GM15510 (cell line): ENCODE data around the gene RAB29.

Experiments
- POLR2A ChIP-seq: IDR thresholded peaks from 3 replicates; pipeline ENCODE4 v1.6.1; 2011; ENCODE audit warnings: borderline replicate concordance; ENCODE audit not compliant: insufficient read length; ENCODE audit errors: extremely low read depth

Gene RAB29

GRCh38 chr1:205803986-205804385 lies 28.7 kb upstream of the RAB29 start:
- TF ChIP-seq POLR2A = no peak

DNA sequence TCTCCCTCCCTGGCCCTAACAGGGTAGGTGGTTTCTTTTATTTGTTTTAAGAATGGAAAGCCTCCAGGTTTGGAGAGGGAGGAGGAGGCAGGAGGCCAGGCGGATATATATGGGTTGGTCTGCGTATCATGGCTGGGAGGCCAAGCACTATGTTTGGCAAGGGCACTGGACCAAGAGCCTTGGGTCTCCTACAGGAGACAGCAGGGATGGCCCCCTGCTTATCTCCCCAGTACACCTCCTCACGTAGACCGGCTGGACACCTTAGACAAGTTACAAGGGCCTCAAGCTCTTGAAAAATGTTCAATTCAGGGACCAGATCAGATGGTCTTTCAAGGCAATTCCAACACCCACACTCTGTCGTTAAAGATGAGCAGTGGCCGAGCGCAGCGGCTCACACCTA lies 26.8 kb upstream of the RAB29 start:
- no peak for TF ChIP-seq POLR2A

GRCh38 chr1:205800981-205801703 lies 25.9 kb upstream of the RAB29 start:
- no peak for TF ChIP-seq POLR2A

- TF ChIP-seq POLR2A = no peak
Observed at GRCh38 chr1:205800427-205800826, 25.1 kb upstream of the RAB29 start.

- no peak for TF ChIP-seq POLR2A
Observed at GRCh38 chr1:205798577-205798976, 23.3 kb upstream of the RAB29 start.

DNA sequence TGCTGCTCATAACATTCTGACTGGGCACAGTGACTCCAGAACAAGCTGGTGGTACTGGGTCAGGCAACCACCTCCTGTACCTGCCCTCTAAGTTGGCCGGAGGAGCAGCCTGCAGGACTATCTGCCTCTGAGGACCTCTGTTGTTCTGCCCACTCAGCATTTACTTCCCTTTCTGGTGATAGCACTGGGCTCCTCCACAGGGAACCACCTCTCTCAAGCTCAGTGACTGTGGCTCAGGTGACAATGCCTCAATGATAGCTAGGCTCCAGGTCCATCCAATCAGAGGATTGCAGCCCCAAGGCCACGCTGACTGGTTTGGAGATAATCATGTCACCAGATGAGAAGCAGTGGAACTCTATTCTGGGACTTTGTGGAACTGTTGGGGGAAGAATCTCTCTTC lies 21.9 kb upstream of the RAB29 start:
- no peak for TF ChIP-seq POLR2A

DNA sequence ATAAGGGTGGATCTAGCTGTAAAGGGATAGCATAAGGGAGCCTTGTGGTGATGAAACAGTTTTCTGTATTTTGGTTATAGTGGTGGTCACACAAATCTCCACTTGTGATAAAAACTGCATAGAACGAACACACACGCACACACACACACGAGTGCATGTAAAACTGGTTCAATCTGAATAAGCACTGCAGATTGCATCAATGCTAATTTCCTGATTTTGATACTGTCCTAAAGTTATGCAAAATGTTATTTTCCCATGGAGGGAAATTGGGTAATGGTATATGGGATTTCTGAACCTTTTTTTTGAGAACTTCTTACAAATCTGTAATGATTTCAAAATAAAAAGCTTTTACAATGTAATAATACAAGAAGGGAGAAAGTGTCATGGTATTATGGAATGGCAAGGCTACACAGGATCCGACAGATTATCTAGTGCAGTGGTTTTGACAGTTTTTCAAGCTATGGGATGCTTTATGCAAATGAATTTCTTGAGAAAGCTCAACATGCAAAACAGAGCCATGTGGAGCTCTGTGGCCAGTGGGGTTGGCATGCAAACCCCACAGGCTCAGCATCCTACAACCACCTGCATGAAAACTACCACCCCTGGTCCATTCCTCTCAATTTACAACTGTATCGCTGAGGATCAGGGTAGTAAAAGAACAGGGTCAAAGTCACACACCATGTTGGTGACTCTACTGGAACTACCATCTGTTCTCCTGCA lies 18.9 kb upstream of the RAB29 start:
- TF ChIP-seq POLR2A = no peak

GRCh38 chr1:205792961-205793673 lies 17.8 kb upstream of the RAB29 start:
- TF ChIP-seq POLR2A = no peak

DNA sequence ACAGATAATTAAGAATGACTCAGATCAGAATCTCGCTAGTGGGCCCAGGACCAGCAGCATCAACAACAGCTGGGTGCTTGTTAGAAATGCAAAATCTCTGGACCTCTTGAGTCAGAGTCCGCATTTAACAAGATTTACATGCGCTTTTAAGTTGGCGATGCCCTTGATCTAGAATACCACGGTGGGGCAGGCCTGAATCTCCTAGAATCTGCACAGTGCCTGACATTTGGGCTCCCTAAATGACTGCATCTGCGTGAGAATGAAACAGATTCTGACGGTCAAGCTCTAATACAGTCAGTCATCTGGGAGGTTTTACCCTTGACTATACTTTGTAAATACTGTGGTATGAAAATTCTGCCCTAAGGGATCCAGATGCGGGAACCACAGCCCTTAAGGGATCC lies 17.2 kb upstream of the RAB29 start:
- TF ChIP-seq POLR2A = no peak

DNA sequence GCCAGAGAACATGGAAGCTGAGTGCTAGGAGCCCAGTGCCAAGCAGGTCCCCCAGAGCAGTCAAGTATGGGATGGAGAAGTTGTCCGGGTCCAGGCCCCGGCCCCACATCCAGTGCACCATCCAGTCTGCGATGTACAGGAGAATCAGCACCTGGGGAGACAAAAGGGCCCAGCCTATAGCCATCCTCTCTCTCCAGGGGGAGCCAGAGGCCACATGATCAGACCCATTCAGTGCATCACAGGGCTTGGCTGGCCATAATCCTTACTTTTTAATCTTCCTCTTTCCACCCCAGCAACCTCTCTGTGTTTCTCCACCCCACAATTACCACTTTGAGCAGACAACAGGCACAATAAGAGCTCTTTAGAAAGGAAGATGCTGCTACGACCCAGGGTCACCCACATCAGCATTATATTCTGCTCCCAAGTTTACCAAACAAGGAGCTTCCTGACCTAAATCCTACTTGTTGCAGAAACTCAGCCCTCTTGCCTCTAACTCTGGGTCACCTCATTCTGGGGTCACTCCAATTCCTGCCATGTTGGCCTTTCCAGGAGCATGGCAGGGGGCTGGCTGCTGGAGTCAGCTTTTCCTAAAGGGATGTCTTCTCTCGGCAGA lies 16.4 kb upstream of the RAB29 start:
- TF ChIP-seq POLR2A = no peak

DNA sequence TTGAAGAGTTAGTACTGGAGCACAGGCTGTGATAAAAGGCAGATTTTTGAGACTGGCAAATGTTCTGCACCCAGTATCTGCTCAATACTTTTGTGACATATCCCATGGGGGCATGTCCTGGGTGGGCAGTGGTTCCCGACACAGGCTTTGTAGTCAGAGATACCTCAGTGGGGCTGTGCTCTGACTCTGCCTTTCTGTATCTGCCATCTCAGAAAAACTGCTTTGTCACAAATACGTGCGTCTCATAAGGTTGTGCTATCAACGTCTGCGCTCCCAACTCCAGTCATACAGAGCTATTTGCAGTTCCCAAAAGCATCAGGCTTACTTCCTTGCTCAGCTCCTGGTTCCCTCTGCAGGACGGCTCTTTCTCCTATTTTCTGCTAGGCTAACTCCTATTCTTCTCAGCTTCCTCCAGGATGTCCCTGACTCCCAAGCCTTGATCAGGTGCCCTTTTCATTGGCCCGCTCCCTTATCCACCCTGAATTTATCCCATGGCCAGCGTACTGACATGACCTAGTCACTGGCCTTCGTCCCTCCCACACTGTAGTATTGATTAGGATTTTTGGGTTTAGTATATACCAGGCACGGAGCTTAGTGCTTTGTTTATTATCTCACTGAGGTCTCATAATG lies 12.1 kb upstream of the RAB29 start:
- TF ChIP-seq POLR2A = no peak

GRCh38 chr1:205786601-205787000 lies 11.3 kb upstream of the RAB29 start:
- no peak for TF ChIP-seq POLR2A

GRCh38 chr1:205785446-205785845 lies 10.2 kb upstream of the RAB29 start:
- TF ChIP-seq POLR2A = no peak

GRCh38 chr1:205783904-205784303 lies 8.6 kb upstream of the RAB29 start:
- TF ChIP-seq POLR2A = no peak

DNA sequence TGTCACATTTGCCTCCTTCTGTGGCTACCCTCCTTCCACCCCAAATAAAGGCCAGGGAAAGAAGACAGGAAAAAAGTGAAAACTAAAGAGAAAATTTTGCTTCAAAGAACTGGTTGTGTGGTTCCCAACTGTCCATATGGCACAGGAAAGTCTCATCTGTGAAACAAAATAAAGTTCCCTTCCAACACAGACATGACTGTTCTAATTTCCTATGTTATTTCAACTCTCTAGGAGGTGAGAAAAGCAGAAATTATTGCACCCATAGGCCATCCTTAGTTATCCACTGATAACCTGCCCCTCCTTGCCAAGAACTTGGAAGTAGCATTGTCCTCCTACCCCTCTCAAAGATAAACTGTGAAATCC lies 8.1 kb upstream of the RAB29 start:
- no peak for TF ChIP-seq POLR2A
